Right cardiac atrium (tissue), 5 donors: ENCODE measurements around the gene PTX3. TPM values are rescaled to one million over a fixed set of nuclear protein-coding genes. Genes with fewer than 3 reads are reported as not detected.

ENCODE experiments used
- ATAC-seq, 2 donors: fragments of 200-7000 bp; cut with Tn5 transposase; one replicate each; pipeline versions ENCODE4 v1.8.0 to v1.9.1; 2020; ENCODE audit warnings: moderate library complexity in 2 of 2, mild to moderate bottlenecking in 1 of 2
- DNase-seq, 3 donors: peaks; one replicate each; pipeline ENCODE4 v3.0.0-alpha.2; 2020
- H3K27ac ChIP-seq: one replicate; pipeline ENCODE4 v1.5.1; 2013; ENCODE audit warnings: mild to moderate bottlenecking, low read length, control low read depth, moderate library complexity
- H3K27me3 ChIP-seq: one replicate; pipeline ENCODE4 v1.6.1; 2013; ENCODE audit not compliant: control insufficient read depth, insufficient read depth
- H3K4me1 ChIP-seq: one replicate; pipeline ENCODE4 v1.6.1; 2013; ENCODE audit warnings: low read length; ENCODE audit not compliant: control insufficient read depth, insufficient read depth
- H3K4me3 ChIP-seq: one replicate; pipeline ENCODE4 v1.5.1; 2013; ENCODE audit warnings: low read length, control low read depth
- H3K9me3 ChIP-seq: one replicate; pipeline ENCODE4 v1.6.1; 2013; ENCODE audit warnings: low read length; ENCODE audit not compliant: control insufficient read depth
- WGBS: extraction: QIAGEN DNeasy Blood & Tissue Kit; methylation state at CpG from one replicate; pipeline ENCODE4 v1.1.7; 2013; 5-methylcytosine and 5-hydroxymethylcytosine counted together
- intact Hi-C, 4 donors: fragments of 100-400 bp; cut with DNase I; formaldehyde crosslinking; loops; one replicate each; pipeline versions ENCODE4 v1.11.0 to v1.14.0; 2022 to 2023
- polyA plus RNA-seq: library from polyadenylated mRNA; stranded (reverse); fragments of 200-250 nt; gene quantifications from one replicate; pipeline ENCODE4 v1.2.3, GENCODE V29; 2013
- total RNA-seq, 4 donors: library from RNA; stranded (reverse); fragmentation: NEBNext Ultra II Directional; extraction: Animal tissue kit (Norgen Biotek cat#: 25700); gene quantifications; one replicate each; pipeline ENCODE4 v1.2.1, GENCODE V29; 2021
- donor health status: healthy with polysubstance abuse.
- donor health status: DM: no; HTN: yes; CAD: no.
- donor health status: DM: no; HTN: no; CAD: no.
- donor health status: DM: no; HTN: yes; CAD: no; lungs with severe emphysema.
- donor health status: DM: yes; HTN: yes; CAD: no.

The PTX3 gene
- total and polyA plus RNA-seq, 5 donors = 0.20 to 6.2 (median 0.48) TPM

- WGBS = 73% methylated on average over 1 of the region's 1 CpG
- no peak for DNase-seq
- ATAC-seq = no peak
- H3K9me3 ChIP-seq = no peaks in the 10 kb centered on the region
- intact Hi-C loops = no loop called here
- no peaks in the 10 kb centered on the region for H3K27me3 ChIP-seq
- H3K4me1 ChIP-seq = no peaks in the 10 kb centered on the region
- no peak overlapping the region for H3K4me3 ChIP-seq
- H3K27ac ChIP-seq = no peak overlapping the region
Observed at GRCh38 chr3:157479464-157480243, 43.0 kb downstream of the PTX3 start.

GRCh38 chr3:157487339-157487738 lies 50.7 kb downstream of the PTX3 start:
- Histone ChIP-seq H3K27me3 (no peaks in the 10 kb centered on the region), H3K9me3 (no peaks in the 10 kb centered on the region), H3K4me1 (no peaks in the 10 kb centered on the region), H3K27ac (no peak overlapping the region), H3K4me3 (no peak overlapping the region)
- WGBS = 29% methylated on average over 1 of the region's 1 CpG
- no peak for ATAC-seq
- DNase-seq = no peak
- intact Hi-C loops = no loop called here

- no peaks in the 10 kb centered on the region for H3K27me3 ChIP-seq
- no peak overlapping the region for H3K27ac ChIP-seq
- no peaks in the 10 kb centered on the region for H3K4me1 ChIP-seq
- H3K4me3 ChIP-seq = no peak overlapping the region
- intact Hi-C loops = no loop called here
- no peaks in the 10 kb centered on the region for H3K9me3 ChIP-seq
- ATAC-seq (no peak), DNase-seq (no peak)
Observed at GRCh38 chr3:157488144-157488543, 51.5 kb downstream of the PTX3 start.

- DNase-seq = no peak
- no peak for ATAC-seq
- no peak overlapping the region for H3K27ac ChIP-seq
- intact Hi-C loops = loop anchor here in 3 of 4 donors (5.0 kb wide), 2 partner anchors 284 to 289 kb away; no protein-coding TSS in a partner anchor
- WGBS = 87% methylated on average over 2 of the region's 2 CpGs
- H3K4me1 ChIP-seq = no peaks in the 10 kb centered on the region
- no peak overlapping the region for H3K4me3 ChIP-seq
- H3K27me3 ChIP-seq = no peaks in the 10 kb centered on the region
- H3K9me3 ChIP-seq = no peaks in the 10 kb centered on the region
Observed at GRCh38 chr3:157491136-157491535, 54.5 kb downstream of the PTX3 start.

Other genes starting within 250 kb of the PTX3 start
- under 1 TPM in 2 of 4 donors, not detected in 2; 0.22 to 0.26 TPM for gene VEPH1, start 66.6 kb downstream of the PTX3 start, total RNA-seq
- gene VEPH1, start 66.6 kb downstream of the PTX3 start, polyA plus RNA-seq = 0.25 TPM